PC-9 (cell line): ENCODE data around the gene CRAMP1. TPM values are rescaled to one million over a fixed set of nuclear protein-coding genes. Genes with fewer than 3 reads are reported as not detected.
A peak's percentile ranks its signal among the peaks of the same experiment; 100 is the strongest.

Source experiments
- BruUV-seq: library from RNA; stranded (reverse); fragments of 400-500 nt; replicated peaks from 2 replicates; lab custom pipeline; 2021; lab: Mats Ljungman, UMichigan
- CTCF ChIA-PET: fragments of 300-600 bp; sonication (Branson Sonifier 250); formaldehyde crosslinking; loops from one replicate; lab custom pipeline; 2022; ENCODE audit warnings: antibody characterized with exemption; lab: Charles Lee
- POLR2A ChIA-PET: fragments of 300-600 bp; sonication (Branson Sonifier 250); formaldehyde crosslinking; loops from one replicate; lab custom pipeline; 2022; ENCODE audit warnings: antibody characterized with exemption; ENCODE audit not compliant: unreplicated experiment; lab: Charles Lee
- DNase-seq, 2 experiments: peaks; one replicate each; pipeline versions ENCODE4 v3.0.0 to v3.0.0-alpha.2; 2015 to 2022; ENCODE audit warnings: mixed read lengths in 1 of 2
- H2AFZ ChIP-seq: fragments of 200-600 bp; sonication (generic); 2 replicates; pipeline ENCODE4 v1.8.1; 2017; ENCODE audit warnings: antibody characterized with exemption
- H3F3A ChIP-seq: fragments of 200-600 bp; sonication (generic); 2 replicates; pipeline ENCODE4 v1.8.1; 2017; ENCODE audit warnings: antibody characterized with exemption, mild to moderate bottlenecking, low read depth; ENCODE audit not compliant: insufficient read depth
- H3K27ac ChIP-seq: fragments of 200-600 bp; sonication (generic); 2 replicates; pipeline ENCODE4 v1.6.1; 2016; ENCODE audit warnings: mixed run types
- H3K27me3 ChIP-seq: fragments of 200-600 bp; sonication (generic); 2 replicates; pipeline ENCODE4 v1.6.1; 2016; ENCODE audit warnings: low read depth, mixed run types; ENCODE audit not compliant: insufficient read depth
- H3K36me3 ChIP-seq: fragments of 200-600 bp; sonication (generic); 2 replicates; pipeline ENCODE4 v1.6.1; 2016; ENCODE audit warnings: low read depth, mixed run types
- H3K4me1 ChIP-seq: fragments of 200-600 bp; sonication (generic); replicated peaks from 2 replicates; pipeline ENCODE4 v1.6.1; 2016; ENCODE audit warnings: mixed run types; ENCODE audit not compliant: insufficient read depth
- H3K4me2 ChIP-seq: fragments of 200-600 bp; sonication (generic); 2 replicates; pipeline ENCODE4 v1.6.1; 2017; ENCODE audit warnings: mixed run types
- H3K4me3 ChIP-seq: fragments of 200-600 bp; sonication (generic); 2 replicates; pipeline ENCODE4 v1.6.1; 2016; ENCODE audit warnings: mixed run types
- H3K79me2 ChIP-seq: fragments of 200-600 bp; sonication (generic); 2 replicates; pipeline ENCODE4 v1.6.1; 2017; ENCODE audit warnings: low read depth, mixed run types
- H3K9me2 ChIP-seq: fragments of 200-600 bp; sonication (generic); 2 replicates; pipeline ENCODE4 v1.8.1; 2017; ENCODE audit warnings: mild to moderate bottlenecking; ENCODE audit not compliant: insufficient read depth
- H3K9me3 ChIP-seq: fragments of 200-600 bp; sonication (generic); 2 replicates; pipeline ENCODE4 v1.8.1; 2016; ENCODE audit warnings: low read depth; ENCODE audit not compliant: insufficient read depth
- H4K20me1 ChIP-seq: fragments of 200-600 bp; sonication (generic); 2 replicates; pipeline ENCODE4 v1.8.1; 2017; ENCODE audit not compliant: insufficient read depth
- CTCF ChIP-seq: fragments of 200-600 bp; sonication (generic); conservative IDR thresholded peaks from 2 replicates; pipeline ENCODE4 v1.6.1; 2017; ENCODE audit warnings: mixed run types, antibody characterized with exemption, mild to moderate bottlenecking, moderate library complexity
- EZH2 ChIP-seq: fragments of 200-600 bp; sonication (generic); IDR thresholded peaks from 2 replicates; pipeline ENCODE4 v1.8.0; 2017; ENCODE audit warnings: antibody characterized with exemption, low read depth
- intact Hi-C: fragments of 100-400 bp; cut with micrococcal nuclease; formaldehyde crosslinking; loops from one replicate; pipeline ENCODE4 v1.10.0; 2022; ENCODE audit not compliant: unreplicated experiment
- total RNA-seq: library from RNA; stranded (reverse); gene quantifications from 2 replicates; pipeline ENCODE4 v1.2.3, GENCODE V29; 2021

CRAMP1 gene
- total RNA-seq, 1 experiment from 2014 or later, result 22.7 TPM

- H3F3A ChIP-seq, result peaks cover 32% of the 10 kb centered on the region
- no peaks in the 10 kb centered on the region for H3K9me2 ChIP-seq
- no peaks in the 10 kb centered on the region for H3K27me3 ChIP-seq
- H3K79me2 ChIP-seq, result peaks cover 41% of the 10 kb centered on the region
- POLR2A ChIA-PET, result interaction anchor here (0.5 to 1.1 kb wide), 6 partner anchors 95 to 301 kb away, joined by 3 to 18 read pairs (median 6); partner anchors contain the start of genes MAPK8IP3, TELO2 and UBE2I
- DNase-seq, result peak in 1 of 2 experiments; percentile 36
- BruUV-seq, result no TSS peak
- peaks cover 25% of the 10 kb centered on the region for H3K4me1 ChIP-seq
- TF ChIP-seq CTCF, result no peak
- no peak for TF ChIP-seq EZH2
- CTCF ChIA-PET, result no interaction called here
- no peaks in the 10 kb centered on the region for H3K9me3 ChIP-seq
- 0 out of 2 replicates have a peak, but pooled peaks cover 11% of the 10 kb centered on the region for H3K36me3 ChIP-seq
- H4K20me1 ChIP-seq, result peaks cover 9% of the 10 kb centered on the region
- H3K27ac ChIP-seq, result peak overlapping the region; percentile 92
- H3K4me3 ChIP-seq, result peak overlapping the region; percentile 87
- intact Hi-C loops, result loop anchor here (2.0 to 5.0 kb wide), 7 partner anchors 69 to 279 kb away; partner anchors contain the start of genes BAIAP3, CLCN7, EME2 and MRPS34
- peak overlapping the region; percentile 88 for H2AFZ ChIP-seq
- H3K4me2 ChIP-seq, result peak overlapping the region; percentile 93
Observed at GRCh38 chr16:1610899-1611632, 1.1 kb upstream of the CRAMP1 start.

GRCh38 chr16:1613211-1613622 is 1.1 kb downstream of the CRAMP1 start:
- Histone ChIP-seq H3K4me3 (peak overlapping the region; percentile 98), H3K27me3 (no peaks in the 10 kb centered on the region), H3K27ac (peak overlapping the region; percentile 6; the same call in 1 of the 2 replicates), H2AFZ (peak overlapping the region; percentile 55), H3K36me3 (peaks cover 16% of the 10 kb centered on the region; the same call in 1 of the 2 replicates), H3K9me3 (no peaks in the 10 kb centered on the region), H3K4me2 (peak overlapping the region; percentile 100), H3K9me2 (no peaks in the 10 kb centered on the region), H3K79me2 (peaks cover 60% of the 10 kb centered on the region), H3F3A (peaks cover 37% of the 10 kb centered on the region), H3K4me1 (peaks cover 25% of the 10 kb centered on the region), H4K20me1 (peaks cover 12% of the 10 kb centered on the region)
- BruUV-seq, result TSS peak; percentile 1
- intact Hi-C loops, result loop anchor here (5.0 kb wide), 6 partner anchors 71 to 281 kb away; partner anchors contain the start of genes BAIAP3, CLCN7 and TELO2
- no peak for TF ChIP-seq EZH2
- TF ChIP-seq CTCF, result no peak
- no peak for DNase-seq
- POLR2A ChIA-PET, result no interaction called here
- CTCF ChIA-PET, result no interaction called here

- H3K9me2 ChIP-seq, result no peaks in the 10 kb centered on the region
- H4K20me1 ChIP-seq, result peaks cover 12% of the 10 kb centered on the region
- POLR2A ChIA-PET, result no interaction called here
- H3F3A ChIP-seq, result peaks cover 36% of the 10 kb centered on the region
- CTCF ChIA-PET, result interaction anchor here (0.7 kb wide), 1 partner anchor 206 kb away, joined by 9 read pairs; no protein-coding TSS in a partner anchor
- BruUV-seq, result no TSS peak
- no peak overlapping the region for H2AFZ ChIP-seq
- H3K4me2 ChIP-seq, result peak overlapping the region; percentile 100
- peaks cover 16% of the 10 kb centered on the region; the same call in 1 of the 2 replicates for H3K36me3 ChIP-seq
- H3K4me1 ChIP-seq, result peaks cover 25% of the 10 kb centered on the region
- peak in 1 of 2 experiments; percentile 10 for DNase-seq
- H3K79me2 ChIP-seq, result peaks cover 64% of the 10 kb centered on the region
- H3K27me3 ChIP-seq, result no peaks in the 10 kb centered on the region
- H3K4me3 ChIP-seq, result peak overlapping the region; percentile 98
- TF ChIP-seq EZH2, result no peak
- no peak for TF ChIP-seq CTCF
- H3K9me3 ChIP-seq, result no peaks in the 10 kb centered on the region
- 0 out of 2 replicates have a peak overlapping the region, but pooled peaks have one; percentile 6 for H3K27ac ChIP-seq
- intact Hi-C loops, result loop anchor here (5.0 kb wide), 6 partner anchors 72 to 282 kb away; partner anchors contain the start of genes BAIAP3, CLCN7 and TELO2
Observed at GRCh38 chr16:1613728-1614455, 1.7 kb downstream of the CRAMP1 start.
